Left forelimb (tissue), 1 donor: ENCODE data around the gene SERPINC1.
"Not testable (repeated sequence)": the region's sequence is repeated elsewhere in the genome, so short reads cannot be mapped to it uniquely, and the experiment has no call there.

Experiments used
- DNase-seq: peaks from one replicate; pipeline ENCODE4 v3.0.0-alpha.2; 2018; ENCODE audit warnings: low spot score

SERPINC1 gene

DNA sequence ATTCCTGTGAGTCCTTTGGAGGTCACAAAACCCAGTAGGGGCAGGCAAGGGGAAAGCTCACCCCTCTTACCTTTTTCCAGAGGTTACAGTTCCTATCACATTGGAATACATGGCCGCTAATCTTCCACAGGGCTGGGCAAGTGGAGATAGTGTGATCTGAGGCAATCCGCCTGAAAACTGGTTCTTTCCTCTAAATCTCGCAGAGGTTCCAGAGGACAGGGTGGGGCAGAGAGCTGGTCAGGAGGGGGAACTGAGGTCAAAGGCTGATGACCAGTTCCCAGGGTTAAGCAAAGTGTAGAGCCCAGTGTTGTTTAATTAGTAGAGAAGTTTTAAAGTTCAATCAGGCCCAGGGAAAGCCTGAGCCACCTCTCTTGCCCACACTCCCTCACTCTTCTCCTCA lies at the start of gene SERPINC1:
Gene SERPINC1, minus strand, starts transcription at position 179 of the 400 bp plus-strand sequence. Its CDS starts 68 bp downstream, at position 111.
- DNase-seq = no peak

- DNase-seq = not testable (repeated sequence)
Observed at GRCh38 chr1:173965896-173966295, 48.8 kb upstream of the SERPINC1 start.

- DNase-seq = no peak
Observed at GRCh38 chr1:173963477-173963876, 46.4 kb upstream of the SERPINC1 start.

DNA sequence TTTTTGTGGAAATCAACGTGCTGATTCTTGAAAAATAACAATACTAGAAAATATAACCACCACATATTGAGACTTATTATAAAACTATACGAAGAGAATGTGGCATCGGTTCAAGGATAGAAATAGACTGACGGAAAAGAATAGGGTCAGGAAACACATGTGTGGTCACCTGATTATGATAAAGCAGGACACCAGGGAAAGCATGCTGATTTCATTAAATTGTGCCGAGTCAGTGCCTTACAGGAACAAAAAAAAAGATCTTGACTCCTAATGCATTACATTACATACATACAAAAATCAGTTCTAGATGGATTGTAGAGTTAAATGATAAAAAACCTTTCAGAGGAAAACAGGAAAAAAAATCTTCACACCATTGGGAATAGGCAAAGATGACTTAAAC lies 43.5 kb upstream of the SERPINC1 start:
- DNase-seq = no peak

- DNase-seq = no peak
Observed at GRCh38 chr1:173954179-173954578, 37.1 kb upstream of the SERPINC1 start.

DNA sequence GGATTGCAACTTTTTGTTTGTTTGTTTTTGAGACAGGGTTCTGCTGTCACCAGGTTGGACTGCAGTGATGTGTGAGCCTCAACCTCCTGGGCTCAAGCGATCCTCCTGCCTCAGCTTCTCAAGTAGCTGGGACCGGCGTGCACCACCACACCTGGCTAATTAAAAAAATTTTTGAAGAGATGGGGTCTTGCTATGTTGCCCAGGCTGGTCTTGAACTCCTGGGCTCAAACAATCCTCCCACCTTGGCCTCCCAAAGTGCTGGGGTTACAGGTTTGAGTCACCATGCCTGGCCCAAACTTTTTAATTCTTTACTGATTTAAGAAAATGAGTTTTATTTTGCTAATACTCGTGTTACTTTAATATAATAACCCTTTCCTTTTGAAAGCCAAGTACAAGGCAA lies 31.5 kb upstream of the SERPINC1 start:
- DNase-seq = no peak

- no peak for DNase-seq
Observed at GRCh38 chr1:173946380-173946921, 29.3 kb upstream of the SERPINC1 start.

DNA sequence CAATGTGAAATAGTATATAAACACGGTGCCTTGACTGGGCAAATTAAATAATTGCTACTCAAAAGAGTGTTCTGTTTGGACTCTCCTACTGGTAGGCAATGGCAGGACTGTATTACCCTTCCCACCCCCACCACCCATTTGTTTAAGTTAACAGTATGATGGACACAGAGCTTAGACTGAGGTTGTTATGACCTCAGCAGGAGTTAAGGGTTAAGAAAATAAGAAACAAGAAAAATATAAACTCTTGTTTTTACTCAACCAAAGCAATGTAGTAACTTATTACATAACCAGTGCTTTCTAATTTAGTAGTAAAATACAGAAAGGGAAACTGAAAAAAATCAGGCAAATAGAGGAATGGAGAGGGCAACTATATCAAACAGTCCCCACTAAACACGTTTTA lies 19.9 kb upstream of the SERPINC1 start:
- no peak for DNase-seq

DNA sequence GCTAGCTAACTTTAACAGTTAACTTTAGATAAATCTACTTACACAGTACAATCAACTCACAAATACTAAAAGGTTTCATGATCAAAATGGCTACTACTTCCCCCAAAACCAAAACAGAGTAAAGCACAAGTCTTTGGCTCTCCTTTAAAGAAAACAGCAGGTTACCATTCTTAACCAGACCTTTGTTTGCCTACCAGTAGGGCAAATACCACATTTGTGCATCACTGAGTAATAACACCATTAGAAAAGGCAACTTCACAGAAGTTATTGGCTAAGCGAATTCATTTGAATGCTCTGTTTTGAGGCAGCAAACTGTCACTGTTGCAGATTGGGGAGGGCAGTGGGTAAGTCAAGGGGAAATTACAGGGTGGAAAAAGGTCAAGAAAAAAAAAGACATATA lies 17.3 kb upstream of the SERPINC1 start:
- no peak for DNase-seq

GRCh38 chr1:173930541-173930940 lies 13.4 kb upstream of the SERPINC1 start:
- not testable (repeated sequence) for DNase-seq

- DNase-seq = no peak
Observed at GRCh38 chr1:173925306-173926242, 8.4 kb upstream of the SERPINC1 start.

- no peak for DNase-seq
Observed at GRCh38 chr1:173920861-173921260, 3.7 kb upstream of the SERPINC1 start.

DNA sequence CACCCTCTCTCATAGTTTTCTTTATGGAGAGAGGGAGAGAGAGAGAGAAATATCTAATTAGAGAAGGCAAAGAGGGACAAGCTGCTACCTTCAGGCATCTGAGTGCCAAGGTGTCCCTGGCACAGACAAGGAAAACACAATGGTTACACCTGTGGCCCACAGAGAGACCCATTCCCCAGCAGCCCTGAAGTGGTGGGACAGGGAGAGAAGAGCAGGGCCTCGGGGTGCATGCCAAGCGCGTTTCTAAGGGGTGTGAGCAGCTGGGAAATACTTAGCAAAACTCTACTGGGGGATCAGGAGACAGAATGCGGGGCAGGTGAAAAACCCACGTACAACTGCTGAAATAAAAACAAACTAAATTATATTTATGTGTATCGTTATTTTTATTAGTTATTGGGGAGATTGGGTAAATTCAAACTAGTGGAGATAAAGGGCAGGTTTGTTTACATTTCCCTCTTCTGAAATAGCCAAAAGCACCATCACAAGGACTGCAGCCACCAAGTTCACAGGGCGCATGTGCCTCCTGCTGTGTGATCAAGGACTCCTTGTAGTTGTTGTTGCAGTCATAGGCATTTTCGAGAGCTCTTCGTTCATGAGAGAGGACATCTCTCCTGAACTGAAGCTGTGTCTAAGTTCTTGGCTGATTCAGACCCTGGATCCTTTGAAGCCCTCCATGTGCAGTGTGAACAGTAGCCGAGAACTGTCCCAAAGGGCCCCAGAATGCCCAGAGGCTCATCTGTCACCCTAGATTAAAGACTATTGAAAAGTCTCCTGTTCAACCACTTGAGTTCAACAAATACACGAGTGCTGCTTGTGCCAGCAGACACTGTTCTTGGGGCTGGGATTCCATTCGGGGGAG lies 737 bp upstream of the SERPINC1 start:
- no peak for DNase-seq

GRCh38 chr1:173916667-173917066 lies 460 bp downstream of the SERPINC1 start:
- DNase-seq = no peak

- no peak for DNase-seq
Observed at GRCh38 chr1:173915596-173915995, 1.5 kb downstream of the SERPINC1 start.

DNA sequence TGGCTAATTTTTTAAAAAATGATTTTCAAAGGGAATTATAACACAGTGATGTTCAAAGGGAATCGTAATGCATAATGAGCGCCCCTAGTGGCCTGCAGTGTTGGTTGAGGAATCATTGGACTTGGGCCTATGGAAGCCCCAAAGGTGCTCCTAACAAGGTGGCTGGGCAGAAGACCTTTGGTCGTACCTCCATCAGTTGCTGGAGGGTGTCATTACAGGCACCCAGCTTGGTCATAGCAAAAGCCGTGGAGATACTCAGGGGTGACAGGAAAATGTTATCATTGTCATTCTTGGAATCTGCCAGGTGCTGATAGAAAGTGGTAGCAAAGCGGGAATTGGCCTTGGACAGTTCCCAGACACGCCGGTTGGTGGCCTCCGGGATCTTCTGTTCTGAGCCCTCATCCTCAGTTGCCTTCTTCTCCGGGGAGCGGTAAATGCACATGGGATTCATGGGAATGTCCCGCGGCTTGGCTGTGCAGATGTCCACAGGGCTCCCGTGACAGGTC lies 2.7 kb downstream of the SERPINC1 start:
- DNase-seq = no peak

DNA sequence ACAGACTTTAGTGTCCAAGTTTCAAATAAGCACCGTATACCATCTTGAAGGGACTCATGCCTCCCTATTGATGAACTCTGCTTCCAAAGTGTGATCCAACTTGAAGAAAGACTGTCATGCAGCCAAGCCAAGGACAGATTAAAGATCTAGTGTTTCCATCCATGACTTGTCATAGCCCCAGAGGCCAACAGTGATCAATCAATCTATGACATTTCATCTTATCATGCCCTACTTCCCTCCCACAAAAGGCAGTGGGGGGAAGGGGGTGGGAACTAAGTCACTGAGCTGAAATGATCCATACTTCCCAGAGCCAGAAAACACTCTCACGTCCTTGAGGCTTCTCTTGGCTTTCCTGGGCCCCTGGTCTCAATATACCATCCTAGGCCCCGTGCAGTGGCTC lies 4.0 kb downstream of the SERPINC1 start:
- DNase-seq = no peak

GRCh38 chr1:173903827-173904531 lies 13.1 kb downstream of the SERPINC1 start:
- no peak for DNase-seq

- DNase-seq = no peak
Observed at GRCh38 chr1:173900992-173901391, 16.1 kb downstream of the SERPINC1 start.

- DNase-seq = no peak
Observed at GRCh38 chr1:173900427-173900826, 16.7 kb downstream of the SERPINC1 start.

GRCh38 chr1:173894189-173894588 lies 22.9 kb downstream of the SERPINC1 start:
- DNase-seq = no peak

GRCh38 chr1:173893611-173894010 lies 23.5 kb downstream of the SERPINC1 start:
- DNase-seq = no peak
